ENCODE results near the gene TSPY8. TPM values are rescaled to one million over a fixed set of nuclear protein-coding genes. Genes with fewer than 3 reads are reported as not detected.

Gene TSPY8, protein sequence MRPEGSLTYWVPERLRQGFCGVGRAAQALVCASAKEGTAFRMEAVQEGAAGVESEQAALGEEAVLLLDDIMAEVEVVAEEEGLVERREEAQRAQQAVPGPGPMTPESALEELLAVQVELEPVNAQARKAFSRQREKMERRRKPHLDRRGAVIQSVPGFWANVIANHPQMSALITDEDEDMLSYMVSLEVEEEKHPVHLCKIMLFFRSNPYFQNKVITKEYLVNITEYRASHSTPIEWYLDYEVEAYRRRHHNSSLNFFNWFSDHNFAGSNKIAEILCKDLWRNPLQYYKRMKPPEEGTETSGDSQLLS
- not detected in 2 replicates for total RNA-seq

DNA sequence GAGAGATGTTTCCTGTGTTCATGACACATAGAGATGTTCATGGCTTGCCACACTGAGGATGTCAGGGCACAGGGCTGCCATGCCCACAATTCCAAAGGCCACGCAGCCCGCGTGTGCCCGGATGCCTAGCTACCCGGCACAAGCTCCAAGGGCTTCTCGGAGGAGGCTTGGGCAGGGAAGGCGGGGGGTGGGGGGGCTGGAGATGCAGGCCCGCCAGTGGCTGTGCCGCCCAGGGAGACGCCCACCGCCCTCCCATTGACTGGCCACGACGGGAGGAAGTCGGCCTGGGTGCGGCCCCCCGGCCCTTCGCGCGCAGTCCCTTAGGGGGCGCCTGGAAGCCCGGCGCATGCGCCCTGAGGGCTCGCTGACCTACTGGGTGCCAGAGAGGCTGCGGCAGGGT, at the start of gene TSPY8:
Gene TSPY8, plus strand, starts transcription at position 301 of the 400 bp plus-strand sequence. Its CDS starts 46 bp downstream, at position 347.

DNA sequence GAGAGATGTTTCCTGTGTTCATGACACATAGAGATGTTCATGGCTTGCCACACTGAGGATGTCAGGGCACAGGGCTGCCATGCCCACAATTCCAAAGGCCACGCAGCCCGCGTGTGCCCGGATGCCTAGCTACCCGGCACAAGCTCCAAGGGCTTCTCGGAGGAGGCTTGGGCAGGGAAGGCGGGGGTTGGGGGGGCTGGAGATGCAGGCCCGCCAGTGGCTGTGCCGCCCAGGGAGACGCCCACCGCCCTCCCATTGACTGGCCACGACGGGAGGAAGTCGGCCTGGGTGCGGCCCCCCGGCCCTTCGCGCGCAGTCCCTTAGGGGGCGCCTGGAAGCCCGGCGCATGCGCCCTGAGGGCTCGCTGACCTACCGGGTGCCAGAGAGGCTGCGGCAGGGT, 20.4 kb upstream of the TSPY8 start, which contains the start of gene TSPY4:
Gene TSPY4, plus strand, starts transcription at position 301 of the 400 bp plus-strand sequence. Its CDS starts 46 bp downstream, at position 347.

DNA sequence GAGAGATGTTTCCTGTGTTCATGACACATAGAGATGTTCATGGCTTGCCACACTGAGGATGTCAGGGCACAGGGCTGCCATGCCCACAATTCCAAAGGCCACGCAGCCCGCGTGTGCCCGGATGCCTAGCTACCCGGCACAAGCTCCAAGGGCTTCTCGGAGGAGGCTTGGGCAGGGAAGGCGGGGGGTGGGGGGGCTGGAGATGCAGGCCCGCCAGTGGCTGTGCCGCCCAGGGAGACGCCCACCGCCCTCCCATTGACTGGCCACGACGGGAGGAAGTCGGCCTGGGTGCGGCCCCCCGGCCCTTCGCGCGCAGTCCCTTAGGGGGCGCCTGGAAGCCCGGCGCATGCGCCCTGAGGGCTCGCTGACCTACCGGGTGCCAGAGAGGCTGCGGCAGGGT, 40.5 kb downstream of the TSPY8 start, which contains the start of gene TSPY3:
Gene TSPY3, plus strand, starts transcription at position 301 of the 400 bp plus-strand sequence. Its CDS starts 46 bp downstream, at position 347.

Other genes starting within 250 kb of the TSPY8 start
- gene TSPY4, start 20.3 kb upstream of the TSPY8 start, total RNA-seq, result not detected in 2 replicates
- not detected in 2 replicates for gene TSPY3, start 40.6 kb downstream of the TSPY8 start, total RNA-seq
- not detected in 2 replicates for gene TSPY1, start 109.2 kb downstream of the TSPY8 start, total RNA-seq
- not detected in 2 replicates for gene TSPY9, start 129.5 kb downstream of the TSPY8 start, total RNA-seq
- gene TSPY10, start 170.1 kb downstream of the TSPY8 start, total RNA-seq, result not detected in 2 replicates

All from regular cardiac myocyte (primary cell).